Activated T-helper 1 cell treated with Interleukin-2 at 50 U/mL for 16 hours (primary cell): ENCODE results near the gene ESF1.
A peak's percentile ranks its signal among the peaks of the same experiment; 100 is the strongest.
"Not testable (repeated sequence)": the region's sequence is repeated elsewhere in the genome, so short reads cannot be mapped to it uniquely, and the experiment has no call there.

Source experiments
- DNase-seq: peaks from one replicate; pipeline ENCODE4 v3.0.0-alpha.2; 2020; ENCODE audit warnings: low read depth

The ESF1 gene

GRCh38 chr20:13788167-13788834 lies 3.6 kb upstream of the ESF1 start:
- peak; percentile 7 for DNase-seq

GRCh38 chr20:13786143-13786828 lies 1.6 kb upstream of the ESF1 start:
- no peak for DNase-seq

GRCh38 chr20:13784271-13784892 lies 337 bp downstream of the ESF1 start:
- no peak for DNase-seq

- DNase-seq, result no peak
Measured at GRCh38 chr20:13783528-13783927, 1.2 kb downstream of the ESF1 start.

GRCh38 chr20:13778827-13779226 lies 5.9 kb downstream of the ESF1 start:
- no peak for DNase-seq

GRCh38 chr20:13777171-13777601 lies 7.5 kb downstream of the ESF1 start:
- no peak for DNase-seq

GRCh38 chr20:13775867-13776266 lies 8.9 kb downstream of the ESF1 start:
- DNase-seq, result no peak

GRCh38 chr20:13772529-13772928 lies 12.2 kb downstream of the ESF1 start:
- DNase-seq, result no peak

- DNase-seq, result no peak
Measured at GRCh38 chr20:13771853-13772453, 12.8 kb downstream of the ESF1 start.

- DNase-seq, result no peak
Measured at GRCh38 chr20:13770141-13770540, 14.6 kb downstream of the ESF1 start.

- DNase-seq, result no peak
Measured at GRCh38 chr20:13765868-13766416, 18.8 kb downstream of the ESF1 start.

GRCh38 chr20:13765299-13765698 lies 19.4 kb downstream of the ESF1 start:
- no peak for DNase-seq

GRCh38 chr20:13760451-13760946 lies 24.2 kb downstream of the ESF1 start:
- not testable (repeated sequence) for DNase-seq

- no peak for DNase-seq
Measured at GRCh38 chr20:13758884-13759283, 25.8 kb downstream of the ESF1 start.

GRCh38 chr20:13756551-13756950 lies 28.2 kb downstream of the ESF1 start:
- DNase-seq, result no peak

GRCh38 chr20:13755809-13756208 lies 28.9 kb downstream of the ESF1 start:
- no peak for DNase-seq

GRCh38 chr20:13753436-13754036 lies 31.2 kb downstream of the ESF1 start:
- no peak for DNase-seq

- DNase-seq, result no peak
Measured at GRCh38 chr20:13749811-13750210, 34.9 kb downstream of the ESF1 start.

- DNase-seq, result no peak
Measured at GRCh38 chr20:13745784-13746183, 38.9 kb downstream of the ESF1 start.

GRCh38 chr20:13744352-13744751 lies 40.4 kb downstream of the ESF1 start:
- no peak for DNase-seq

GRCh38 chr20:13741879-13742278 lies 42.8 kb downstream of the ESF1 start:
- DNase-seq, result no peak
